Measurements from ENCODE around the gene OPCML.

Gene OPCML

GRCh38 chr11:133015457-133015856 lies 516.8 kb downstream of the OPCML start:
- DNase-seq, result no peak

GRCh38 chr11:133014337-133014736 lies 518.0 kb downstream of the OPCML start:
- DNase-seq, result no peak

GRCh38 chr11:133012803-133013202 lies 519.5 kb downstream of the OPCML start:
- DNase-seq, result no peak

GRCh38 chr11:133011604-133012003 lies 520.7 kb downstream of the OPCML start:
- DNase-seq, result no peak

GRCh38 chr11:133007027-133007584 lies 525.2 kb downstream of the OPCML start:
- no peak for DNase-seq

- no peak for DNase-seq
These were observed 527.9 kb downstream of the OPCML start for GRCh38 chr11:133004369-133004768.

- DNase-seq, result no peak
These were observed 532.8 kb downstream of the OPCML start for GRCh38 chr11:132999516-132999915.

- DNase-seq, result no peak
These were observed 533.3 kb downstream of the OPCML start for GRCh38 chr11:132999031-132999430.

- DNase-seq, result no peak
These were observed 534.9 kb downstream of the OPCML start for GRCh38 chr11:132997396-132997795.

GRCh38 chr11:132994966-132995365 lies 537.3 kb downstream of the OPCML start:
- DNase-seq, result no peak

- DNase-seq, result no peak
These were observed 538.3 kb downstream of the OPCML start for GRCh38 chr11:132993991-132994502.

- no peak for DNase-seq
These were observed 539.3 kb downstream of the OPCML start for GRCh38 chr11:132992838-132993631.

GRCh38 chr11:132988411-132988810 lies 543.9 kb downstream of the OPCML start:
- no peak for DNase-seq

GRCh38 chr11:132987936-132988335 lies 544.4 kb downstream of the OPCML start:
- no peak for DNase-seq

GRCh38 chr11:132983641-132983978 lies 548.7 kb downstream of the OPCML start:
- DNase-seq, result no peak

GRCh38 chr11:132982772-132983640 lies 549.3 kb downstream of the OPCML start:
- DNase-seq, result no peak

GRCh38 chr11:132981131-132981956 lies 551.0 kb downstream of the OPCML start:
- DNase-seq, result no peak

- peak in 1 of 2 experiments; percentile 14 for DNase-seq
These were observed 551.6 kb downstream of the OPCML start for GRCh38 chr11:132980670-132981069.

- no peak for DNase-seq
These were observed 554.6 kb downstream of the OPCML start for GRCh38 chr11:132977746-132978145.

- DNase-seq, result no peak
These were observed 555.1 kb downstream of the OPCML start for GRCh38 chr11:132977241-132977640.

- no peak for DNase-seq
These were observed 556.2 kb downstream of the OPCML start for GRCh38 chr11:132976115-132976514.

- DNase-seq, result no peak
These were observed 558.6 kb downstream of the OPCML start for GRCh38 chr11:132973686-132974085.

- no peak for DNase-seq
These were observed 559.7 kb downstream of the OPCML start for GRCh38 chr11:132972565-132972964.
